ENCODE data around the gene CBX1. TPM values are rescaled to one million over a fixed set of nuclear protein-coding genes. Genes with fewer than 3 reads are reported as not detected.

Gene CBX1
- total RNA-seq, 1 donor from 2014 or later, result 91.1 TPM

DNA sequence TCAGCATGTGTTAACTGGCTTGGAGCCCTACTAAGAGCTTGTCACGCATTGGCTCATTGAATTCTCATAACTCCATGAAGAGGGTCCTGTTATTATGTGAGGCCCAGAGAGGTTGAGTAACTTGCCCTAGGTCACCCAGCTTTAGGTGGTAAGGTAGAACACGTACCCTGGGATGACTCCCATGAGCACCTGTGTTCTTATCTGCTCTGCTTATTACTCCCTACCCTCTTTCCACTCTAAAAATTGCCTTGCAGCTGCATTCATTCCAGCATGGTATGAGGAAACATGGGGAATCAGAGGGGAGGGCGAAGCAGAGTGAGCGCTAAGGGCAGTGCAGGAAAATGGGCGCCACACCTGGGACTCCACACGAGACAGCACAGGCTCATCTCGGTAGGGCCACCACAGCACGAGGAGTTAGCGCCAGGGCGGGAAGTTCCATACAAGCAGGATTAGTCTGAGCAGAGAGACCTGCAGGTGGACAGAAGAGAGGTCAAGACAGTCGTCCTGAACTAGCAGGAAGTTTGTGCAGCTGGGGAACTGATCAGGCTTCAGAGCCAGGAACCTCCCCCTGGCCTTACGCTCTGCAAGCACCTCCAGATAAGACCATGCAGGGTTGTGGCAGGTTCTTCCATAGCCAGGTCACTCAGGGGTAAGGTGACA is 73.8 kb downstream of the CBX1 start:
- no peak for DNase-seq (ENCODE audit: low spot score)
- Mint-ChIP-seq H3K27me3 (ENCODE audit: unreplicated experiment) (peaks cover 9% of the 10 kb centered on the region), H3K9me3 (ENCODE audit: unreplicated experiment) (no peaks in the 10 kb centered on the region)

DNA sequence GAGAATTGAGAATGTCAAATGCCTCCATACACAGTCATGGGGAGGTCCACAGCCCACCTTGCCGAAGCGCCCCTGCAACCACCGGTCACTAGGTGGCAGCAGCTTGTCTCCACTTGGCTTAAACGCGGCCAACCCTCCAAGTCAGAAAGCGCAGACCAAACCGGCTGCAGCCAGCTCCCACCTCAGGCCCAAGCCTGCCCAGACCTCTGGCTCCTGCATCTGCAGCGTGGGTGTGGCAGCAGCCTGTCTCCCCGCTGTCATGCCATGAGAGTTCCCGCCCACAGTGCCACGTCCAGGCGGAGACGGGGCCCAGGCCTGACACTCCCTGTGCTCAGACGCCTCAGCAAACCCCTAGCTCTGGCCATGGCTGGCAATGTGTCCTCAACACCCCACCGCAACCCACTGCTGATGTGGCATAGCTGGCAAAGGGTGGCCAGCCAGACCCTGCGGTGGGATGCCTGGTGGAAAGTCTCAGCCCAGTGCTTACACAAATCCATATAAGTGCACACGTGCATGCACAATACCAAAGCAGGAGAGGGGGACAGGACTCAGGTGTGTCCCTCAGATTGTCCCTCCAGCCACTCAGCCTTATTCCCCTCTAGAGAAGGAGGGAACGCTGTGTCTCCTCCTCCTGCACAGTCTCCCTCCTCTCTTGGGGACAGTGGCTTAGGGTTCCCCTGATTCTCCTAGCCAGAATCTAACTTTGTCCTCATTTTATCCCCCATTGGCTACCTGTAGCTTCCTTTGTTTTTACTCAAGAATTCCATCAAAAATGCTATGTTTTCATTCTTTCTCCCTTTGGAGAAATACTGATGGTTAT is 74.6 kb downstream of the CBX1 start:
- Mint-ChIP-seq H3K36me3 (ENCODE audit: low read depth, unreplicated experiment) (no peaks in the 10 kb centered on the region), H3K27me3 (ENCODE audit: unreplicated experiment) (peaks cover 12% of the 10 kb centered on the region), H3K4me1 (ENCODE audit: unreplicated experiment) (peaks cover 12% of the 10 kb centered on the region), H3K9me3 (ENCODE audit: unreplicated experiment) (no peaks in the 10 kb centered on the region), H3K4me3 (ENCODE audit: unreplicated experiment) (no peak overlapping the region), H3K27ac (ENCODE audit: unreplicated experiment) (no peak overlapping the region)
- TF ChIP-seq, protein P1, sequence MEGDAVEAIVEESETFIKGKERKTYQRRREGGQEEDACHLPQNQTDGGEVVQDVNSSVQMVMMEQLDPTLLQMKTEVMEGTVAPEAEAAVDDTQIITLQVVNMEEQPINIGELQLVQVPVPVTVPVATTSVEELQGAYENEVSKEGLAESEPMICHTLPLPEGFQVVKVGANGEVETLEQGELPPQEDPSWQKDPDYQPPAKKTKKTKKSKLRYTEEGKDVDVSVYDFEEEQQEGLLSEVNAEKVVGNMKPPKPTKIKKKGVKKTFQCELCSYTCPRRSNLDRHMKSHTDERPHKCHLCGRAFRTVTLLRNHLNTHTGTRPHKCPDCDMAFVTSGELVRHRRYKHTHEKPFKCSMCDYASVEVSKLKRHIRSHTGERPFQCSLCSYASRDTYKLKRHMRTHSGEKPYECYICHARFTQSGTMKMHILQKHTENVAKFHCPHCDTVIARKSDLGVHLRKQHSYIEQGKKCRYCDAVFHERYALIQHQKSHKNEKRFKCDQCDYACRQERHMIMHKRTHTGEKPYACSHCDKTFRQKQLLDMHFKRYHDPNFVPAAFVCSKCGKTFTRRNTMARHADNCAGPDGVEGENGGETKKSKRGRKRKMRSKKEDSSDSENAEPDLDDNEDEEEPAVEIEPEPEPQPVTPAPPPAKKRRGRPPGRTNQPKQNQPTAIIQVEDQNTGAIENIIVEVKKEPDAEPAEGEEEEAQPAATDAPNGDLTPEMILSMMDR (IDR thresholded peaks at IDR 0.05; ENCODE audit: unreplicated experiment), result peak; percentile 78
- peak; percentile 89 for DNase-seq (ENCODE audit: low spot score)

More for the DNA sequence above, 73.8 kb downstream of the CBX1 start:
- H3K36me3 Mint-ChIP-seq (ENCODE audit: low read depth, unreplicated experiment), result no peaks in the 10 kb centered on the region
- H3K4me1 Mint-ChIP-seq (ENCODE audit: unreplicated experiment), result peaks cover 12% of the 10 kb centered on the region
- no peak overlapping the region for H3K27ac Mint-ChIP-seq (ENCODE audit: unreplicated experiment)
- TF ChIP-seq, protein P1 (IDR thresholded peaks at IDR 0.05; ENCODE audit: unreplicated experiment), result no peak
- H3K4me3 Mint-ChIP-seq (ENCODE audit: unreplicated experiment), result no peak overlapping the region

DNA sequence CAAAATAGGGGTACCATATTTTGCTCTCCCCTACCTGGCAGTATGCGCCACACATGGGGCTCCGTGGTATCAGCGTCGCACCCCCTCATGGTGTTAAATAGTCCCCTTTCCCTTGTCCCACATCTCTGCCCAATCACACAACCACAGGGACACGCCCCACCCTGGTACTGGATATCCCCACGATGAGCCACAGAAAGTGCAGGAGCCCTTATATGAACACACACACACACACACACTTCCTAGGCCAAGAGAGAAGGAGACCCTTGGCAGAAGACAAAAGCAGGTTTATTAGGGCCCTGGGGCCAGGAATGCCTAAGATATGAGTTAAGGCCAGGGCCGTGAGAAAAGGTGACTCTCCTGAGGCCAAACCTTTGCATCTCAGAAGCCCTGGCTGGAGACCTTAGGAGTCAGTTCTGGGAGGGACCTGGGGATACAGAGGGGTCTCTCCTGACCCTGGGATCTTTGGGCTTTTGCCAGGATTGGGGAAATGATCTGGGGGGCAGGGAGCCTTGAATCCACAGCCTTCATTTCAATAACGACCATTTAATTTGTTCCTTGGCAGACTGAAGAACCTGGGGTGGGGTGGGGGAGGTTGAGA is 75.3 kb downstream of the CBX1 start:
- TF ChIP-seq, protein P1 (IDR thresholded peaks at IDR 0.05; ENCODE audit: unreplicated experiment), result no peak
- Mint-ChIP-seq H3K4me3 (ENCODE audit: unreplicated experiment) (no peak overlapping the region), H3K27me3 (ENCODE audit: unreplicated experiment) (peaks cover 12% of the 10 kb centered on the region), H3K36me3 (ENCODE audit: low read depth, unreplicated experiment) (no peaks in the 10 kb centered on the region), H3K4me1 (ENCODE audit: unreplicated experiment) (peaks cover 12% of the 10 kb centered on the region), H3K27ac (ENCODE audit: unreplicated experiment) (no peak overlapping the region), H3K9me3 (ENCODE audit: unreplicated experiment) (no peaks in the 10 kb centered on the region)
- DNase-seq (ENCODE audit: low spot score), result no peak

DNA sequence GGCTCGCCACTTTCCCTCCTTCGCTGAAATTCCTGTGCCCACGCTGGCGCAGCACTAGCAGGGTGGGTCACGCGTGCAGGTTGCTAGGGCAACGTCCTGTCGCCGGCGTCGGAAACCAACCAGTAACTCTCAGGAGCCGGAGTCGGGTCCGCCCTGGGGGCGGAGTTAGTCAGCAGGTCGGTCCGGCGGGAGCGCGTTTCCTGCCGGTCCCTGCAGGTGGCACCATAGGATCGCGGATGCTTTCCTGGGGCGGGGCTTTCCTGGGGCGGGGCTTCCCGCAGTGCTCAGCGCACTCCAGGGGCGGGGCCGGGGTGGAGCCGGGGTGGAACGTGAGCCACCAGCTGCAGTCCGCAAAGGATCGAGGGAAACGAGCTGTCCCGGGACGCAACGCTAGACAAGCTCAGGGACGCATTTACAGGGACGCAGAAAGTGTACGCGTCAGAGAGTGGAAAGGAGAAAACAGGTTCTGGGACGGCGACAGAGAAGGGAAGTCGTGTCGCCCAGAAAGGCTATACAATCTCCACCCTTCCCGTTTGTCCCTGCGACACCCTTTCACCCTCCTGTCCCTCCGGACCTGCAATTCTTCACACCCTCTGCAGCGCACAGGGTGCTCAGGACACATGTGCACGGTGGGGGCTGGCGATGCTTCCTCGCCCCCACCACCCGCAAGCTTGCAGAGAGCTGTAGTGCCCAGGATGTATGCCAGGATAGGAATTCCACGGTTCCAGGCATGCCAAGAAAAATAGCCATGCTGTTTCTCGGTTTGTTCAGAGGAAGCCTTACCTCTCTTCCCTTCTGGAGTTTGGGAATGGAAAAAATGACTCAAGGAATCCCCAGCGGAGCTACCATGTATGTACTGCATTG is 76.0 kb downstream of the CBX1 start:
- Mint-ChIP-seq H3K4me3 (ENCODE audit: unreplicated experiment) (peak overlapping the region; percentile 88), H3K27me3 (ENCODE audit: unreplicated experiment) (peaks cover 12% of the 10 kb centered on the region), H3K4me1 (ENCODE audit: unreplicated experiment) (peaks cover 10% of the 10 kb centered on the region), H3K9me3 (ENCODE audit: unreplicated experiment) (no peaks in the 10 kb centered on the region), H3K36me3 (ENCODE audit: low read depth, unreplicated experiment) (no peaks in the 10 kb centered on the region), H3K27ac (ENCODE audit: unreplicated experiment) (peak overlapping the region; percentile 64)
- TF ChIP-seq, protein P1 (IDR thresholded peaks at IDR 0.05; ENCODE audit: unreplicated experiment), result peak; percentile 81
- DNase-seq (ENCODE audit: low spot score), result peak; percentile 100
